Liver (tissue), 9 donors: ENCODE results near the gene RAPGEF2. TPM values are rescaled to one million over a fixed set of nuclear protein-coding genes. Genes with fewer than 3 reads are reported as not detected.

Experiments used
- DNase-seq: peaks from one replicate; pipeline ENCODE4 v3.0.0-alpha.2; 2017; ENCODE audit warnings: low spot score
- H3K27ac ChIP-seq, 2 donors: one replicate each; pipeline ENCODE4 v1.7.0; 2013; ENCODE audit warnings: inconsistent platforms in 2 of 2, low read length in 2 of 2, control low read depth in 1 of 2, low read depth in 1 of 2, mild to moderate bottlenecking in 1 of 2
- H3K27me3 ChIP-seq, 4 donors: one replicate each; pipeline versions ENCODE4 v1.6.1 to v1.7.0; 2013; ENCODE audit warnings: low read length in 3 of 4, inconsistent platforms in 1 of 4, mild to moderate bottlenecking in 1 of 4, moderate library complexity in 1 of 4; ENCODE audit not compliant: control insufficient read depth in 4 of 4, insufficient read depth in 4 of 4
- H3K36me3 ChIP-seq, 4 donors: one replicate each; pipeline versions ENCODE4 v1.6.1 to v1.7.0; 2013; ENCODE audit warnings: low read length in 3 of 4, mild to moderate bottlenecking in 3 of 4, low read depth in 1 of 4, moderate library complexity in 1 of 4; ENCODE audit not compliant: control insufficient read depth in 4 of 4, insufficient read depth in 3 of 4
- H3K4me1 ChIP-seq, 4 donors: one replicate each; pipeline versions ENCODE4 v1.6.1 to v1.7.0; 2013; ENCODE audit warnings: low read length in 3 of 4, mild to moderate bottlenecking in 3 of 4, moderate library complexity in 1 of 4; ENCODE audit not compliant: control insufficient read depth in 4 of 4, insufficient read depth in 4 of 4
- H3K4me3 ChIP-seq, 3 donors: one replicate each; pipeline versions ENCODE4 v1.6.1 to v1.7.0; 2013; ENCODE audit warnings: low read length in 3 of 3, control low read depth in 1 of 3, low read depth in 1 of 3, mild to moderate bottlenecking in 1 of 3
- H3K9ac ChIP-seq, 2 donors: one replicate each; pipeline ENCODE4 v1.7.0; 2013; ENCODE audit warnings: low read length in 2 of 2, mild to moderate bottlenecking in 2 of 2, moderate library complexity in 2 of 2, control low read depth in 1 of 2, low read depth in 1 of 2
- H3K9me3 ChIP-seq, 4 donors: one replicate each; pipeline versions ENCODE4 v1.6.1 to v1.7.0; 2013; ENCODE audit warnings: low read length in 3 of 4; ENCODE audit not compliant: control insufficient read depth in 4 of 4
- ATF3 ChIP-seq: IDR thresholded peaks from 2 replicates; pipeline ENCODE4 v1.6.1; 2016; ENCODE audit warnings: antibody characterized with exemption
- CTCF ChIP-seq: fragments of 150-350 bp; IDR thresholded peaks from 2 replicates; pipeline ENCODE4 v1.5.1; 2017; ENCODE audit warnings: improper control_type of control experiment, low read depth, low read length; ENCODE audit not compliant: missing input control
- EGR1 ChIP-seq, 2 donors: IDR thresholded peaks; 2 replicates each; pipeline ENCODE4 v1.6.1; 2016 to 2018; ENCODE audit warnings: antibody characterized with exemption in 2 of 2, low read depth in 2 of 2
- FOXA1 ChIP-seq: IDR thresholded peaks from 2 replicates; pipeline ENCODE4 v1.6.1; 2016; ENCODE audit warnings: antibody characterized with exemption
- FOXA2 ChIP-seq: IDR thresholded peaks from 2 replicates; pipeline ENCODE4 v1.6.1; 2016; ENCODE audit warnings: antibody characterized with exemption
- GABPA ChIP-seq, 2 donors: IDR thresholded peaks in 1 of 2; conservative IDR thresholded peaks in 1 of 2; 2 replicates each; pipeline ENCODE4 v1.6.1; 2016; ENCODE audit warnings: antibody characterized with exemption in 2 of 2, mild to moderate bottlenecking in 1 of 2, moderate library complexity in 1 of 2
- HNF4A ChIP-seq, 2 donors: conservative IDR thresholded peaks; 2 replicates each; pipeline ENCODE4 v1.6.1; 2016; ENCODE audit warnings: antibody characterized with exemption in 2 of 2, mild to moderate bottlenecking in 2 of 2
- HNF4G ChIP-seq: IDR thresholded peaks from 2 replicates; pipeline ENCODE4 v1.6.1; 2016; ENCODE audit warnings: antibody characterized with exemption
- JUND ChIP-seq, 2 donors: IDR thresholded peaks; 2 replicates each; pipeline ENCODE4 v1.6.1; 2016; ENCODE audit warnings: antibody characterized with exemption in 2 of 2
- NR2F2 ChIP-seq: IDR thresholded peaks from 2 replicates; pipeline ENCODE4 v1.6.1; 2016; ENCODE audit warnings: antibody characterized with exemption
- REST ChIP-seq: IDR thresholded peaks from 2 replicates; pipeline ENCODE4 v1.6.1; 2016; ENCODE audit warnings: antibody characterized with exemption, mild to moderate bottlenecking
- SP1 ChIP-seq: IDR thresholded peaks from 2 replicates; pipeline ENCODE4 v1.6.1; 2018; ENCODE audit warnings: antibody characterized with exemption, mild to moderate bottlenecking
- TAF1 ChIP-seq: conservative IDR thresholded peaks from 2 replicates; pipeline ENCODE4 v1.6.1; 2016; ENCODE audit warnings: antibody characterized with exemption, mild to moderate bottlenecking
- YY1 ChIP-seq: IDR thresholded peaks from 2 replicates; pipeline ENCODE4 v1.6.1; 2016; ENCODE audit warnings: antibody characterized with exemption, mild to moderate bottlenecking
- WGBS: extraction: QIAGEN DNeasy Blood & Tissue Kit; methylation state at CpG from one replicate; pipeline ENCODE4 v1.1.7; 2013; 5-methylcytosine and 5-hydroxymethylcytosine counted together
- polyA plus RNA-seq, 2 donors: library from polyadenylated mRNA; stranded (reverse) in 1 of 2; unstranded in 1 of 2; fragments of 200-250 nt in 1 of 2; fragments of >200 nt in 1 of 2; fragmentation: Nextera tagmentation in 1 of 2; extraction: Ambion mirVana in 1 of 2; gene quantifications; one replicate each; pipeline versions ENCODE4 v1.2.1 to v1.2.3, GENCODE V29; 2013 to 2015
- total RNA-seq, 2 donors: library from RNA; depleted of rRNA; stranded (reverse); fragments of >200 nt; gene quantifications; one replicate each; pipeline ENCODE4 v1.2.3, GENCODE V29; 2014
- donor health status: healthy.
- donor health status: healthy.
- donor health status: healthy.
- donor health status: healthy.
- donor health status: healthy.

Gene RAPGEF2
- total and polyA plus RNA-seq, 4 donors, result 7.3 to 90.4 (median 32.2) TPM

GRCh38 chr4:159206427-159206871 is 103.6 kb downstream of the RAPGEF2 start (continued):
- TF ChIP-seq REST (no peak), EGR1 (IDR thresholded peaks at IDR 0.05; ENCODE audit: low read depth in 2 of 2) (no peak), HNF4G (no peak), JUND (IDR thresholded peaks at IDR 0.05) (no peak), NR2F2 (no peak)

- no peak for DNase-seq
- TF ChIP-seq HNF4A (conservative IDR thresholded peaks at IDR 0.05) (peak; percentile 46 to 64), YY1 (no peak), GABPA (IDR thresholded peaks at IDR 0.05 in 1 of 2, conservative IDR thresholded peaks at IDR 0.05 in 1 of 2) (no peak), CTCF (no peak), FOXA1 (no peak), NR2F2 (no peak)
- peaks cover 2 to 5% (median 4%) of the 10 kb centered on the region in 4 donors for H3K4me1 ChIP-seq
- H3K9ac ChIP-seq, result no peak overlapping the region
- WGBS, result 70% methylated on average over 4 of the region's 4 CpGs
- H3K27me3 ChIP-seq, result no peaks in the 10 kb centered on the region
- H3K27ac ChIP-seq, result no peak overlapping the region
- H3K4me3 ChIP-seq, result no peak overlapping the region
- H3K9me3 ChIP-seq, result no peaks in the 10 kb centered on the region
- peaks cover 0 to 6% (median 0%) of the 10 kb centered on the region in 4 donors for H3K36me3 ChIP-seq
These were observed 106.4 kb downstream of the RAPGEF2 start for GRCh38 chr4:159209249-159209648.

GRCh38 chr4:159210975-159211374 is 108.1 kb downstream of the RAPGEF2 start:
- H3K4me3 ChIP-seq, result no peak overlapping the region
- TF ChIP-seq FOXA2 (no peak), ATF3 (no peak), YY1 (no peak), GABPA (IDR thresholded peaks at IDR 0.05 in 1 of 2, conservative IDR thresholded peaks at IDR 0.05 in 1 of 2) (no peak), FOXA1 (no peak), REST (no peak), TAF1 (no peak), NR2F2 (no peak), CTCF (no peak), JUND (IDR thresholded peaks at IDR 0.05) (no peak), HNF4G (no peak), SP1 (no peak)
- no peak for DNase-seq
- peaks cover 0 to 2% (median 0%) of the 10 kb centered on the region in 4 donors for H3K4me1 ChIP-seq
- peaks cover 0 to 6% (median under 1%) of the 10 kb centered on the region in 4 donors for H3K36me3 ChIP-seq
- H3K27me3 ChIP-seq, result no peaks in the 10 kb centered on the region
- H3K9ac ChIP-seq, result no peak overlapping the region
- H3K27ac ChIP-seq, result no peak overlapping the region
- H3K9me3 ChIP-seq, result no peaks in the 10 kb centered on the region
- 97% methylated on average over 3 of the region's 3 CpGs for WGBS
